GM21723 (cell line): ENCODE data around the gene JADE2.
A peak's percentile ranks its signal among the peaks of the same experiment; 100 is the strongest.

Source experiments
- ATAC-seq: cut with Tn5 transposase; IDR thresholded peaks from one replicate; pipeline ENCODE4 v1.9.1; 2021; ENCODE audit warnings: mild to moderate bottlenecking, moderate library complexity; ENCODE audit not compliant: unreplicated experiment

The JADE2 gene

DNA sequence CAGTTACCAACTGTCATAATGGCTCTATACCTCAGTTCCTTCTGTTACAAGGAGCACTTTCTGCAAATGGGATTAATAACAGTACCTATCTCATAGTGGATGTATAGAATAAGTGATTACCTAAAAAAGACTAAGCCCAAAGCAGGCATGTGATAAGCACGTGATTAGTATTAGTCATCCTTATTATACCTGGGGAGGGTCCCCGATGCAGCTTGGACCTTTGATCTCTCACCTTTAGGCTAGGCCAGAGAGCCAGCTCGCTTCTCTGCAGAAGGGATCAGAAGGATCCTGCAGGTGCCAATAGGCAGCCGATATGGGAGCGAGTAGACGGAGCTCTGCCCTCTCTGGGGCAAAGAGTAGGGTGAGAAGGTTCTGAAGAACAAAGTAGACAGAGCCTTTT lies 4.0 kb downstream of the JADE2 start:
- ATAC-seq: no peak

GRCh38 chr5:134530301-134531077 lies 5.0 kb downstream of the JADE2 start:
- ATAC-seq: no peak

- no peak for ATAC-seq
Measured at GRCh38 chr5:134533115-134533815, 7.8 kb downstream of the JADE2 start.

GRCh38 chr5:134534058-134534725 lies 8.7 kb downstream of the JADE2 start:
- no peak for ATAC-seq

DNA sequence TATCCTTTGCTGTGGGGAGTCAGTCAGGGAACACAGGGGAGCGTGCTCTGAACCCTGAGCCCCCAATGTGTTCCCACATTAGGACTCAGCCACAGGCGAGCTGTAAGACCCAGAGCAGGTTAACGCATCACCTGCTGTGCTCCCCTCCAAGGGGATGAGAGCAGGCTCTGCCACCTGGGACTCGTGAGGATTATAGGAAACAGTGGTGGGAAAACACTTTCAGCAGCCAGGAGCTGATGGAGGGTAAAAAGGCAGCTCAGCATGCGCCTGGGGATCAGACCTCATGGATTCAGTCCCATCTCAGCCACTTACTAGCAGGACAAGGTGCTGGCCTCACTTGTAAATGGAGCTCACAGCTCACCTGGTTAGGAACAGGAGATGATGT lies 9.2 kb downstream of the JADE2 start:
- ATAC-seq: no peak

GRCh38 chr5:134536876-134537275 lies 11.4 kb downstream of the JADE2 start:
- no peak for ATAC-seq

DNA sequence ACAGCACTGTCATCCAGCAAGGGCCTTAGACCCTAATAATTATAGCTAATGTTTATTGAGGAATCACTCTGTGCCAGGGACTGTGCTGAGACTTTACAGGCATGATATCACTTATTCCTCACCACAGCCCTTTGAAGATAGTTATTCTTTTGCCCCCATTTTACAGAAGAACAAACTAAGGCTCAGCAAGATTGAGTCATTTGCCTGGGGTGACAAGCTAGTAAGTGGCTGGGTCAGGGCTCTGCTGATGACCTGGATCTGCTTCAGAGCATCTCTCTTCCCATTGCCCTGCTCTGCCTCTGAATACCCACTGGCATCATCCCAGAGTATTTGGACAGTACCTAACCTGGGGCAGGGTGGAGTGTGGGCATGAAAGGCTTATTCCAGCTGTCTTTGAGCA lies 11.8 kb downstream of the JADE2 start:
- ATAC-seq: no peak

DNA sequence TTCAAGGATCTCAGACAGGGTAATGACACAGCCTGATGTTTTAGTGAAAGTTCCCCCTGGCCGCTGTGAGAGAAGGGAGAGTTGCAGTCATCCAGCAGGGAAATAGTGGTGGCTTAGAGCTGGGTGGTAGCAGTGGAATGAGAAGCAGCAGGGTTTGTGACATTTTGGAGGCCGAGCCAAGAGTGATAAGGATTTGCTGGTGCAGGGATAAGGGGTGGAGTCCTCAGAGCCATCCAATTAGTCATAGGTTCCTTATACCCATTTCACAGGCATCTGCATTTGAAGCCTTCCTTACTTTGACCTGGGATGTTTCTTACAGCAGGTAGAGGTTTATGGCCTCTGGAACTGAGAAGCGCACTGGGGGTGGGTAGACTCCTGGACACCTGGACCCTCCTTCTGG lies 12.8 kb downstream of the JADE2 start:
- ATAC-seq: no peak

DNA sequence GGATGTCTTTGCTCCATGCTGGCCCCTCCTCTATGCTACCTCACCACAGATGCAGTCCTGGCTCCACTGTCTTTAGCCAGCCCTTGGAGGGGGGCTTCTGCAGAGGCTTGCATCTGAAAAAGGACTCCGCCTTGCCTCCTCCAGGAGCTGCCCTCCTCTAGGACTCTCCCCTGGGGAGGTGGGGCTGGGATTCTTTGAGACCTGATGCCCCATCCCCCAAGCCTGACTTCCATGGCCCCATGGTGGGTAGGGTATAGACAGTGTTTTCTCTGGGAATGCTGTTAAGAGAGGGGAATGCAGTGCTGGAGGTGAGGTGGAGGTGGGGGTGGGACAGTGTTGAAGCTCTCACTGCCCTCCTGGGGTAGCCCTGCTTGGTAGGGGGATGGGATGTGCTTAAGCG lies 14.3 kb downstream of the JADE2 start:
- no peak for ATAC-seq

- peak; percentile 32 for ATAC-seq
Measured at GRCh38 chr5:134540747-134541733, 15.6 kb downstream of the JADE2 start.

DNA sequence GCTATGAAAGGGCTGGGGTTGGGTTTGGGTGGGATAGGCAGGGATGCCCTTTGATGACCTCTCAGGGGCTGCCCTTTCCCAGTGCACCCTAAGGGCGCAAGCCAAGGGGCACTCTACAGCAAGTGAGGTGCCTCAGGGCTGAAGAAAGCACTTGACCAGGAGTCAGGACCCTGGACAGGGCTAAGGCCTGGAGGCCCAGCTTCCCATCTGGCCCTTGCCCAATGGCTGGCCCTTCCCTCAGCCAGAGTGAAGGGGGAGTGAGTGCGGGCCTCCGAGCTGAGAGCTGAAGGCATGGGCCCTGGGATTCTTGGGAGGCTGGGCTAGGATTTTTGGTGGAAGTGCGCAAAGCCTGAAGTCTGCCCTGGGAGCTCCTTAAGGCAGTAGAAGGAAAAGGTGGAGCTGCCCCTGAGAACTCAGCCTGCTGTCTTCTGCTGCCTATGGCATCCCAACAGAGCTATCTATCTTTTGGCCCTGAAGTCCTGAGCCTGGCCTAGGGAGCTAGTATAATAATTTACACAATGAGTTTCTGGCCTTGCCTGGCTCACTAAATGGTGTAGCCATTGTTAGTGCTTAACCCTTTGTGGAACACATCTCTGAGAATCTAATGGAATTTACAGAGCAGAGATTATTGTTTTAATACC lies 16.4 kb downstream of the JADE2 start:
- ATAC-seq: no peak

DNA sequence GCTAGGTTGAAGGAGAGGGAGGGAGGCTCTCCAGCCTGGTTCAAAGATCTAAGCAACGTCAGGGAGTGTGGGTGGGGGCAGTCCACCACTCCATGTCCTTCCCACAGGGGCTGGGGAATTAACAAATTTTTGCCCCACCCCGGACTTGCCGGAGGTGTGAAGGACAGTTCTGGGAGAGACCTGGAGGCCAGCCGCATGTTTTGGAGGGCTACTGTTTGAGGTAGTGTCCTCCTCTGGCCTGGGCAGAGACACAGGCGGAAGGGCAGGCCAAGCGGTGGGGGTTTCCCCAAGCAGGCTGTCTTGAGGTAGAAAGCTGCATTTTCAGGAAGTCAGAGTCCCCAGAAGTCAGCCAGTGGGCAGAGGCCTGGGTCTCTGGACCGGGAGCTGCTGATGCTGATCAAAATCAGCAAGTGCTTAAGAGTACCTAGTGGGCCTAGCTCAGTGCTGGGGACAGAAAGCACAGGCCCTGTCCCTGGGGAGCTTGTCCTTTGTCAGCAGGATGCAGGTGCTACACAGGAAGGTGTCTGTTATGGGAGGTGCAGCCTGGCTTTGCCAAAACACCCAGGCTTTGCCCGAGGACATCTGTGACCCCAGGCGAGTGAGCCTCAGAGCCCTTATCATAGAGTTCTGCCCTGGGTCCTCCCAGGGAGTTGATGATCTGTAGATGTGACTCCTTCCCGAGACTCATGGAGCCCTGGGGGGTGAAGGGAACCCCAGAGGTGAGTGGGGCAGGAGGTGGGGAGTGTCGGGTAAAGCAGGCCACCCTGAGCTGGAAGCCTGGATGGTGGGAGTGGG lies 18.5 kb downstream of the JADE2 start:
- ATAC-seq: peak; percentile 60

DNA sequence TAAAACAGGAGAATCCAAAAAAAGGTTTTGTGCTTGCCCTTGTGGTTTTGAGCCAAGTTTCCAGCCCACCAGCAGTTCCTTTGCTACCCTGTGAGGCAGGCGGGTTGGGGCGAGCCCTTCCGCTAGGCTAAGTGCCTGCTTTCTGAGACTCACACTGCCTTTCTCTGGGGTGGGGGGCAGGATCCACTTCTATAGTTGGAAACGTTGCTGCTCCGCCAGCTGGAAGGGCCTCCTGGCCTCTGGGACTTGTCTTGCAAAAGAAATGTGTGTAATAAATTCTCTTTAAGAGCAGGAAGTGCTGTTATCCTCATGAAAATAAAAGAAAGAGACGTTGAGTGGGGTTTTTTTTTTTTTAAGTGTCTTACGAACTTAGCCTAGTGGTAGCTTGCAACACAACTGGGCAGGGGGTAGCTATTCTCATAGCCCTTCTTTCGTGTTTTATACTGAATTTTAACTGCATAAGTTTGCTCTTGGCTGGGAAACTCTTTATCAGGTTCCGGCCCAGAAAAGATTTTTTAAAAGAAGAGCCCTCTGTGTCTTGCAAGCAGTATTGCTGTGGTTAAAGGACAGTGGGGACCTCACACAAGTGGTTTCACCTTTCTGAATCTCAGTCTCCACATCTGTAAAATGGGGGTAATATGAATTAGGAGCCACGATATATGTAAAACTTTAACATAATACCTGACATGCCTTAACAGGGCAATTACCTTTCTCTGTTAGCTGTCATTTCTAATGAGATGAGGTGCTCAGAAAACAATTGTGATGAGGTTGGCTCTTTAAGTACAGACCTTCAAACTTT lies 19.8 kb downstream of the JADE2 start:
- no peak for ATAC-seq

DNA sequence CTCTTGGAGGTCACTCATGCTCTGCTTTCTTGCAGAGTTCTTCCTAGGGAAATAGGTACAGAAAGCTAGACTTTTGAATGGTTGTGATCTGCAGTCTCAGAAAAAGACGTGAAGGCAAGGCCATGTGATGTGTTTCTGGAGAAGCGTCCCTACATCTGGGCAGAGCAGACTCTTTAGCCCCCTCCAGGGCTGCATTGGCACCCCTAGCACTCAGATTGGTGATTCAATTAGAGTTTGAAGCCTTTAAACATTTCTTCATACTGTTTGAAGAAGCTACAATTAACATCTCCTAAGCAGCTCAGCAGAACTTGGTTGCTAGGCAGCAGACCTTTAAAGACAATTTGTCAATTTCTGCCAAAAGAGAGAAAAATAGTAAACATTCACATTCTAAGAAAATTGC lies 21.6 kb downstream of the JADE2 start:
- no peak for ATAC-seq

- ATAC-seq: no peak
Measured at GRCh38 chr5:134547579-134547978, 22.1 kb downstream of the JADE2 start.

- ATAC-seq: no peak
Measured at GRCh38 chr5:134547999-134548658, 22.7 kb downstream of the JADE2 start.

DNA sequence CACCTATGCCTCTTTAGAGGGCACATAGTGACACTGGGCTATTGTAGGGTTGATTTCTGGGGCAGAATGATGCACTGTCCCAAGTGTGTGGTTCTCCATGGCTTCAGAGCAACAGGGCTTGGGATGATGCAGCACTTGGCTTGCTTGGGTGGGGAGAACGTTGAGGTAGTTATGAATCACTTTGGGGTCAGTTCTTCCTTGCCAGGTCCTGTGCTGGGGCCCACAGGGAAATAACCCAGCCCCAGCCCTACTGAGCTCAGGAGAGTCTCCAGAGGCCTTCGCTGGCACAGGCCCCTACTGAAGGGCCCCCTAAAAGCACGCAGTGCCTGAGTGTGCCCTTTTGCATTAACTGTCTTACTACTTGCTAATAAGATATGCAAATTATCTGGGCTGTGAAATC lies 24.2 kb downstream of the JADE2 start:
- ATAC-seq: no peak
